HG03103 (cell line): ENCODE results near the gene TSPAN14.
A peak's percentile ranks its signal among the peaks of the same experiment; 100 is the strongest.
"Not testable (repeated sequence)": the region's sequence is repeated elsewhere in the genome, so short reads cannot be mapped to it uniquely, and the experiment has no call there.

Experiments
- ATAC-seq: cut with Tn5 transposase; IDR thresholded peaks from one replicate; pipeline ENCODE4 v1.9.1; 2021; ENCODE audit warnings: low read depth; ENCODE audit not compliant: unreplicated experiment

TSPAN14 gene

DNA sequence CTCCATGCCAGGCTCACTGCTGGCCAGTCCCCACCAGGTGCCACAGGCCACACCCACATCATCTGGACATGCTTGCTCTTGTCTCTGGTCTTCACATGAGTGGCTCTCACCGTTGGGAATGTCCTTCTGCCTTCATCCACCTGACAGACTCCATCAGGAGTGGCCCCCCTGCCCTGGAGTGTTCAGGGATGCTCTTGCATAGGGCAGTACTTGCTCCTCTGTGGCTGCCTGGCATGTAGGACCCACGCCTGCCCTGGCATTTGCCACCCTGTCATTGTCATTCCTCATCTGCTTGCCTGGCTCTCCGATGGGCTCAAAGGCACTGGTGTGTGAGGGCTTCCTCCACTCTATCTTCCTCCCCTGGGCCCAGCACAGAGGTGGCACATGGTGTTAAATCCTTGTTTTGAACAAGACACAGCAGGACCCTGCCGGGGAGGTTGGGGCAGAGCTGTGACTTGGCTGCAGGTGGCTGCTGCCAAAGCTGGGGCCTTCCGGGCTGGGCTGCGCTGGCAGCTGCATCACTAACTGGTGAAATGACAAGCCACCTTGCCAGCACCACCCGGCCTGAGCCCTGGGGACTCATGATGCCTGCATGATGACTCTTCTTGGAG lies 85.4 kb downstream of the TSPAN14 start:
- no peak for ATAC-seq

DNA sequence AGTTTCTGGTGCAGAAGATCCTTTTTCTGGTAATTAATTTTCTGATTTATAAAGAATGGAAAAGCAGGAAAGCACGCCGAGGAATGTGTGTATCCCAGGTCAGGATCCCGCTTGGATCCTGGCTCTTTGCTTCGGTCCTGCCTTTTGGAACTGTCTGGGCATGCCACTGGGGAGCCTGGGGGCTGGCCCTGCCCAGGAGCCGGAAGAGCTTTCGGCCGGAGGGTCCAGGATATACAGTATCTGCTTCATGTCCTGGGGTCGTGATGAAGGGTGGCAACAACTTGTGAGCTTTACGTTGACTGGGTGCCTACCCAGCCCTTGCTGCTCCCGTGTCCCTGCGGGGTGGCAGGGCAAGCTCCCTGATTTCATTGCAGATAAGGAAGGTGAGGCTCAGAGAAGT lies 86.0 kb downstream of the TSPAN14 start:
- ATAC-seq: no peak

DNA sequence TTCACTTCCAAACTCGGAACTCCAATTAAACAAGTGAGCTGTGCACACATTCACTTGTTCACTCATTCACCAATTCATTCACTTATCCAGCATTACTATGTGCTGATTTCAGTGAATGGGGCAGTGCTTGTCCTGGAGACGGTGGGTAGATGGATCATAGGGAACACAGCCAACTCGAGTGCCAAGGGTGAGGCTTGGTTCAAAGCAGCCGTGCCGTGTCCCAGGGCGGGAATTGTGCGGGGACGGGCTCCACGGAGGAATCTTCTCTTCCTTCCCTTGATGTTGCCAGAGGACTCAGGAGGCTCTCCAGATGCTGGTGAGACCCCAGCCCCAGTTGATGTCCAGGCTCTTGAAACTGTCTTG lies 86.5 kb downstream of the TSPAN14 start:
- no peak for ATAC-seq

DNA sequence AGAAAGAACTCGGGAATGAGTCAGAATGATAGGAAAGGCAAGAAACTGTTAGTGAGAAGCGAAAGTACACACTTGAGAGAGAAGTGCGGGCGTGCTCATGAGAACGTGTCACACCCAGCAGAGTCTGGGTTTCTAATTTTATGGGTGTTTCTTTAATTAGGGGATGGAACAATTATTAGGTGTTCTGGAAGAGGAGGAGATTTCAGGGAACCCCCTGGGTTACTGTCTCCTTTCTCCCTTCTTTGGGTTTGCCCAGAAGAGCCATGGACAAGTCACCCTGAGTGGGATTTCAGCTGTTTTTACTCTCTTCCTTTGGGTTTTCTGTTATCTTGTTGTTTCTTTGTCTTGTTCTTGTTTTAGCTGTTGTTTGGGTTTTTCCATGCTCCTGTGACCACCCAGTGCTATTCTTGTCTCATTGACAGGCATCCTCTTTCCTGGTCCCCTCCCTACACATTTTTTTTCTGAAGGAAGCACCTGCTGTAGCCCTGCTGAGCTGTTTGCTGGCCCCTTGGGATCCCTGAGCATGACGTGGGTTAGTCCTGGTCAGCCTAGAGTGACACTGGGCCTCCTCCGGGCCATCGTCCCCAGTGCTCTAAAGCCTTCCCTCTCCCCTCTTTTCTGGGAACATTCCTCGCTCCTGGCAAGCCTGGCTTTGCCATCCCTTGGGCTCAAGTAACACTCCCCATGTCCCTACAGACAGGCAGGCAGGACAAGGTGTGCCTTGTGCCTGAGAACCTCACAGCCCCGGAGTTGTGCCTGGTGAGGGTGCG lies 87.1 kb downstream of the TSPAN14 start:
- peak; percentile 48 for ATAC-seq

DNA sequence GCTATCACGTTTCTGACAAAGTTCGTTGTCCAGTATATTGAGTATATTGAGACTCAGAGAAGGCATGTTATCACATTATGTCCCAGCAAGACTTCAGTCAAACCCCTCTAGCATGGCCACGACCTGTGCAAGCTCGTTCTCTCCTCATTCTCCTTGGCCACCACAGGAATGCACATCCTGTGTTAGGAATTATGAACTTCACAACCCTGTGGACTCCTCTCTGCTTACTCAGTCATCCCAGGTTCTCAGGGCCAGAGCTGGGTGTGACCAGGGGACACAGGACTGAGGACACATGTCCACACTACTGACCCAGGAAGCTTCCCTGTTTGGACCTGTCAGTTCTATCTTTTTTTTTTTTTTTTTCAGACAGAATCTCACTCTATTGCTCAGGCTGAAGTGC lies 87.9 kb downstream of the TSPAN14 start:
- no peak for ATAC-seq

DNA sequence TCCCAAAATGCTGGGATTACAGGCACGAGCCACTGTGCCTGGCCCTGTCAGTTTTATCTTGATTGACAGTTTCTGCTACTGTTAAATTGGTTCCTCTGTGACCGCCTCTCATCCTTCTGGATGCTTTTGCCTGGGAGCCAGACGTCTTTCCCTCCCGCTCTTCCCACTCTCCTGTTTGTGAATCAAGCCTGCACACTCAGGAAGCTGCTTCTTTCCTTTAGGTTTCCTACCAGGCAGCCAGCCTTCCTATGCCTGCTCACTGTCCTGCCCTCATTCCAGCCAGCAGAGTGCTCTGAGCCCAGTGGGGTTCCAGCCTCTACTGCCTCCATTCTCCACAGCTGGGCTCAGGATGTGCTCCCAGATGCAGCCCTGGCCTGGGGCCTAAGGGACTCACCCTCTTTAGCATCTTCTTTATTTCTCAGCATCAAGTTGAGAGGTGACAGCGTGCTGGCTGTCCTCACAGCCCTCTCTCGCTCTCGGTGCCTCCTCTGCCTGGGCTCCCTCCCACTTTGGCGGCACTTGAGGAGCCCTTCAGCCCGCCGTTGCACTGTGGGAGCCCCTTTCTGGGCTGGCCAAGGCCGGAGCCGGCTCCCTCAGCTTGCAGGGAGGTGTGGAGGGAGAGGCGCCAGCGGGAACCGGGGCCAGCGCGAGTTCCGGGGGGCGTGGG lies 88.7 kb downstream of the TSPAN14 start:
- ATAC-seq: no peak

DNA sequence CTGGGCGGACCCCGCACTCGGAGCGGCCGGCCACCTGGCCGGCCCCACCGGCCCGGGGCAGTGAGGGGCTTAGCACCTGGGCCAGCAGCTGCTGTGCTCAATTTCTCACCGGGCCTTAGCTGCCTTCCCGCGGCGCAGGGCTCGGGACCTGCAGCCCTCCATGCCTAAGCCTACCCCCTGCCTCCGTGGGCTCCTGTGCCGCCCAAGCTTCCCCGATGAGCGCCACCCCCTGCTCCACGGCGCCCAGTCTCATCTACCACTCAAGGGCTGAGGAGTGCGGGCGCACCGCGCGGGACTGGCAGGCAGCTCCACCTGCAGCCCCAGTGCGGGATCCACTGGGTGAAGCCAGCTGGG lies 89.2 kb downstream of the TSPAN14 start:
- ATAC-seq: not testable (repeated sequence)

DNA sequence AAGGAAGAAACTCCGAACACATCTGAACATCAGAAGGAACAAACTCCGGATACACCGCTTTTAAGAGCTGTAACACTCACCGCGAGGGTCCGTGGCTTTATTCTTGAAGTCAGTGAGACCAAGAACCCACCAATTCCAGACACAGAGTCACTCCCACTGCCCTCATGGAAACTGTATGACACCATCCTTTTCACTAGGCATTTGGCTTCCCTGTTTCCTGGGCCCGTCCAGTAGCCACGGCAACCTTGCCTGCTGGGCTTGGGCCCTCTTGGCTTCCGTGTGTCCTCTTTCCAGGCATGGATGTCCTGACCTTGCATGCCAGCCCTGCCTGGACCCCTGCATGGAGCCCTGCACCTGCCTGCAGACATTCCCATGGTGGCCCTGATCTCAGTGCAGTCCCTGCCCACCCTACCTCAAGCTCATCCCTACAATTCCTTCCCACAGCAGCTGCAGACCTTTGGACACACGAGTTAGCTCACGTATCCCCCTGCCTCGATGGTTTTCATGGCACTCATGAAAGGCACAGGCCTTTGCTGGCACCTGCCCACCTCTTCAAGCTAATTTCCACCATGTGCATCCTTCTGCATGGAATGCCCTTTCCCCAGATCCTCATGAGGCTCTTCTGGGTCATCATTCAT lies 90.3 kb downstream of the TSPAN14 start:
- no peak for ATAC-seq

DNA sequence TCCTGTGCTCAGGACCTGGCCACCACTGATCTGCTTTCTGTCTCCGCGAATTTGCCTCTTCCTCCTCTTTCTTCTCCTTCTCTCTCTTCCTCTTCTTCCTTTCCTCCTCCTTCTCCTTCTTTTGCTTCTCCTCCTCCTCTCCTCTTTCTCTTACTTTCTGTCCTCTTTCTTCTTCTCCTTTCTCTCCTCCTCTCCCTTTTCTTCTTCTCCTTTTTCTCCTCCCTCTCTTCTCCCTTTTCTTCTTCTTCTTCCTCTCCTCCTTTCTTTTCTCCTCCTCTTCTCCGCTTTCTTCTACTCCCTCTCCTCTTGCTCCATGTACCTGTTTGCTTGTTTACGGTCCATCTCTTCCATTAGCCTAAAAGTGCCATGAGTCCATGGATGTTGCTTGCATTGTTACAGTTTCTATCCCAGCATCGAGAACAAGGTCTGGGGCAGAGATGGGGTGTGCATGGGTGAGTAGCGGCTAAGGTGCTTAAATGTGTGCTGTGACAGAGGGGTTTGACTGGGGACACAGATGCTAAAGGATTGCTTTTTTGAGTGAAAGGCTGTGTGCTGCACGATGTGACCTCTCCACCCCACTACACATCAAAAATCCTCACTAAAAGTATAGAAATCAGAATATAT lies 91.3 kb downstream of the TSPAN14 start:
- ATAC-seq: no peak

DNA sequence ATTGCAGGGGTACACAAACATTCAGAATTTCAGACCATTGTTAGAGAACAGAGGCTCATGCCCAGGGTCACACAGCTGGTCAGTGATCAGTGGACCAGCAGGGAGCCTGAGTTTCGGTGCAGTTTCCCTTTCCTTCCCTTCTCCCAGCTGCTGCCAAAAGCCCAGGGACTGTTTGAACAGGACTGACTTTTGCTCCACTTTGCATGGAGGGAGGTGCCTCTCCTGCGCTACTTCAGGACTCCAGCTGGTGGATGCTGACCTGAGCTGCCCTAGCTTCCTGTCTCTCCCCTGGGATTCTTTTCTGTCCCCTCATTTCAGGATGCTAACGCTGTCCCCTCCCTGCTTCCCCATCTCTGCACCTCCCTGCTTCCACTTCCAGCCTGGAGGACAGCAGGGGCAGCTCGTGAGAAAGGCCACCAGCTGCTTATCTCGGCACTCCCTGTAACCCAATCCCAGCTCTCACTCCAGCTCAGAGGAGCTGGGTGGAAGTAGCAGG lies 98.1 kb downstream of the TSPAN14 start:
- ATAC-seq: no peak

DNA sequence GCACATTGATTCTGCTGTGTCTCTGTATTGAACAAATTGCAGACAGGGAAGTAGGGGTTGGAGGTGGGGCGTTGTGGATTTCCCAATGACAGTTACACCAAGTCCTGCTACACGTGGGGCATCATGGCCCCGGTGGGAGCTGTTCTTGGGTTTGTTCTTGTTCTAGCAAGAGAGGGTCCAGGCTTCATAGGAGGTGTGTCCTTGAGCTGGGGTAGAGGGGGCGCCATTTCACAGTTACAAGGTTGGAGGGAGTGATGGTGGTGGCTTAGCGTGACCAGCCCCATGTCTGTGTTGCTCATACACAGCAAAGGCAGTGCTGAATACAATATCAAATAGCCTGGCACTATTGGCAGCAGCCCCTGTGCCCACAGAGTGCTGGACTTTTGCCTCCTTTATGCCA lies 99.3 kb downstream of the TSPAN14 start:
- ATAC-seq: no peak

DNA sequence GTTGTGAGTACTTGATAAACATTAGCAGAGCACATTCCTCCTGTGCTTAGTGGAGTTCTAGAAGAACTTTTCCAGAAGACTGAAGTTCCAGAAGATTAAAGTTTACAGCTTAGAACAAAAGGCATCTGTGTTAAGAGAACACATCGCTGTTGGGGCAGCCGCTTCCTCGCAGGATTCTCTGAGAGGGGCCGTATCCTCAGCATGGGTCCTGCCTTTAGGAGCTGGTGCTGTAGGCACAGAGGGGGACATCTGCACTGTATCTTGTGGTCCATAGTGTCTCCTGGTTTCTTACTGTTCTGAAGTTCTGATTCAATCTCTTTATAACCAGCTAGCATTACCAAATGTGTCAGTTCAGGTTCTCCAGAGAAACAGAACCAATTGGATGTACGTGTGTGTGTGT lies 99.9 kb downstream of the TSPAN14 start:
- ATAC-seq: no peak

DNA sequence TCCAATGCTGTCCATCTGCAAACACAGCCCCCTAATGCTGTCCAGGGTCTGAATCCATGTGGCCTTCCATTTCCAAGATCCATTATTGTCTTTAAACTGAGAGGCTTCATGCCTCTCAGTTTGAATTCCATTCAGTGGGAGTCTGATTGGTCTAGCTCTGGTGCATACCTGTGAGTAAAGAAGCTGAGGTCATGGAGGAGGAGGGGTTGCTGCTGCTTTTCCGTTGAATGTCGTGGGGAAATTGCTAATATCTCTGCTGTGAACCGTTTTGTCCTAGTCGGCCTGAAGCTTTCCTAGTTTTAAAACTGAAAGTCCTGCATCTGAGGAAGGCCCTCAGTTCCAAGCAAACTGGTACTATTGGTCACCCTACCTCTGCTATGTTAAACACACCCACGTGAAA lies 101.3 kb downstream of the TSPAN14 start:
- ATAC-seq: no peak

DNA sequence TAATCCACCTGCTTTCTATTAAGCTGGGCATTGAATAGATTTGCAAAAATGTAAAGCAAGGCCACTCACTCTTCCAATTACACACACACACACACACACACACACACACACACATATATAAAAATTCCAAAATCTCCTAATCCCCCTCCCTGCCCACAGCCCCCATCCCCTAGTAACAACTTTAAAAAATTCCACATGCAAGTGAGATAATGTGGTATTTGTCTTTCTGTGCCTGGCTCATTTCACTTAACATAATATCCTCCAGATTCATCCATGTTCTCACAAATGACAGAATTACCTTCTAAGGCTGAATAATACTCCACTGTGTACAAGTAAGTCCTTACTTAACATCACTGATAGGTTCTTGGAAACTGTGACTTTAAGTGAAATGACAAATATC lies 107.8 kb downstream of the TSPAN14 start:
- ATAC-seq: no peak

DNA sequence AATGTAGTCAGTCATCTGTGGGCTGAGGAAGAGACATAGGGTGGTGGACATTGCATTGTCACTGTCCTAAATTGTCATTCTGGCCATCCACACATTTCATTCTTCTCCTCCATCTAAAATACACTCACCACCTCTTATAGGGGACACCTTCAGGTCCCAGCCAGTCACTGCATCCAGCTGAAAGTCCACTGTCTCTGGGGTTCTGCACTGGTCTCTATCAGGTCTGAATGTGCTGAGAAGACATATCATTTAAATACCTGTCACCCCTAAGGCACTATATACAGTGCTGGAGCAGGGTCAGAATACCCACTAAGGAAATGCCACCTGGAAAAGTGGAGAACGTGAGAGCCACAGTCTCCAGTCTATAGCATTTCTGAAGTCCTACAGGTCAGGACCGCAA lies 113.2 kb downstream of the TSPAN14 start:
- no peak for ATAC-seq

DNA sequence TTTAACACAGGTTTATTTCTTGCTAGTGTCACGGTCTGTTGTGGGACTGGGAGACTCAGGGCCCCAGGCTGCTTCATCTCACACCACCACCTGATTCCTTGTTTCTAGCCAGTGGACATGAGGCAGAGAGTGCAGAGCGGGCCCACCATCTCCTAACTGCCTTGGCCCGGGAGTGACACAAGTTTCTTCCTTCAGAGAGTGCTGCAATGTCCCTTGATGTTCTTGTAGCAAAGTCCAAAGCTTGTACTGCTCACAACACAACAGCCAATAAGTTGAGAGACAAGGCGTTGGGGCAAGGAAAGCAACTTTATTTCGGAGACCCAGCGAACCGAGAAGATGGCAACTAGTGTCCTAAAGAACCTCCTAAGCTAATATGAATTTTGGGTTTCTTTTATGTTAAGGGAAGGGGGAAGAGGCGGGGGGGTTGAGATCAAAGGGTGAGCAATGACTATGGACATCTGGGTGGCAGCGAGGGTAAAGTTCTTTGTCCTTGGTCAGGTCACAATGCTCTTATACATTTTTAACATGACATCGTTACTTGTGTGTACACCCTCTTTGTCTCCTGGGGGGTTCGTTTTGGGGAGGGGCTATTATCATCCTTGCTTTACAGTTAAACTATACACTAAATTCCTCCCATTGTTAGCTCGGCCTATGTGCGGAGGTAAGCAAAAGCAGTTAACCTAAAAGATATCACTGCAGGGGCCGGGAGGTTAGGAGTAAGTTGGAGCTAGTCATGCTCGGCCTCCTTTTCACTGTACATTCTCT lies 115.2 kb downstream of the TSPAN14 start:
- no peak for ATAC-seq

DNA sequence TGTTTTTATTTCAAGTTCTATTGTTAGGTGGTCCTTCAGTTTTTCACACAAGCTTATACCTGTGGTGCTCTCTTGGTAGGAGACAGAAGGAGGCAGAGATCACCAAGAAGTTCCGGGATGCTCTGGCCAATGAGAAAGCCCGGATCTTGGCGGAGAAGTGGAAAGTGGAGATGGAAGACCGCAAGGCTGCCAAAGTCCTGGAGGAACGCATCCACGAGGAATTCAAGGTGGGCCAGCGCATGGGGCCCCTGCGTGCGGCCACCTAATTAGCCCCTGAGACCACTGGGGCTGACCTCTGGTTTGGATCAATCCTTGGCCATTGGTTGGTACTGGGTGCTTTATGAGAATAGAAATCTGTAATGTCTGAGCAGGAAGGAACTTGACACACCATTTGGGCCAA lies 117.2 kb downstream of the TSPAN14 start:
- ATAC-seq: no peak

DNA sequence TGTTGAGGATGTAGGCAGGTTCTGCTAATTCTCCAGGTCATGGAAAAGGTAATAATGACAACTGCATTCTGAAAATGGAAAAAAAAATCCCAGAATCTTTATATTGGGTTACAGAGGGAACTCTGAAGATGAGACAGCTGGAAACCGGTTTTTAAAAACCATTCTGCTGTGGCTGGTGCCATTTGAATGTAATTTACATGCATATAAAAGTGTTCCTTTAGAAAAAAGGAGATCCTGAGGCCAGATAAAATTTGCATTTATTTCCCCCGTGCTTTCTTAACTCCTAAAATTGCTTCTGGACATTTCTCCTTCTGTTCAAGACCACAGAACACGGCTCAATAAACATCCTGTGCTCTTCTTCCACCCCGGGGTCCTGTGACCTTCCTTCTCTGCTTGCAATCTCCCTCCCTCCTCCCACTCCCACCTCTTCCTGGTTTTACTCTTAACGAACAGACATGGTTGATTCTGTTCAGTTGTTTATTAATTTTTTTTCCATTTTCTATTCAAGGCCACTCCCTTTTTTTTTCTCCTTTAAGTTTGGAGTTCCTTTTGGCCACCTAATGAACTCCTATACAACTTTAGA lies 125.2 kb downstream of the TSPAN14 start:
- no peak for ATAC-seq

DNA sequence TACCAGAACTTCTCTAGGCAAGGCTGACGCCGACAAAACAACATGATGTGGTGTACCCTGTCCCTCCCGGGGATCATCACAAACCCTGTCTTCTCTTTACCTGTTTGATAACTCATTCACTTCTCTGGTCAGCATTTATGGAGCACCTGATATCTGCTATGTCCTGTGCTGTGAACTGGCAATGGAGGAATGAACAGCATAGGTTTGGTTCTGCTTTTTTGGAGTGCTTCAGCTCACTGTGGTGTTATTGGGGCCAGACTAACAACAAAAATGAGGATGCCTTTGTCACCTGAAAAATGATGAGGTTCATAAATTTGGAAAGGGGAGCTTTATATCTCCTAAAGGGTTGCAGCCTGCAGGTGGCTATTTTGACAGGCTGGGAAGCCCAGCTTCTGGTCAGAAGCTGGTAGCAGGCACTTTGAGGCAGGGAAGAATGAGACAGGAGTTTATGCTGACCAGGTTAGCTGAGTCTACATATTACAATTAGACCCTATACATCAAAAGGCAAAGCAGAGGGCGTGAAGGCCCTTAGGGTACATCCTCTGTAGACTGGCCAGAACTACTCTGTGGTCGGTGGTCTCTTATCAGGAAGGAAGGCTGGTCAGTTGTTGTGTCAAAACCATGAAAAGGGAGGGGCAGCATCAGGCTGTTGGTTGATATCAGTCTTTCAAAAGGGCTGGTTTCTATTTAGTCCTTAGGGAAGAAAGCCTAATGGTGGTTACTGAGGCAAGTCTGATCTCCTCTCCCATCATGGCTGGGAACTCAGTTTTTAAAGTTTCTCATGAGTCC lies 125.9 kb downstream of the TSPAN14 start:
- ATAC-seq: no peak
